Stimulated activated CD8-positive, alpha-beta memory T cell treated with anti-CD3 and anti-CD28 coated beads, Interleukin-4, amount 100 ng/mL, for 4 hours (primary cell): ENCODE data around the gene SERBP1.
"Not testable (repeated sequence)": the region's sequence is repeated elsewhere in the genome, so short reads cannot be mapped to it uniquely, and the experiment has no call there.

Source experiments
- DNase-seq, 2 donors: peaks; one replicate each; pipeline ENCODE4 v3.0.0-alpha.2; 2020; ENCODE audit warnings: low read depth in 2 of 2, low spot score in 1 of 2

Gene SERBP1

DNA sequence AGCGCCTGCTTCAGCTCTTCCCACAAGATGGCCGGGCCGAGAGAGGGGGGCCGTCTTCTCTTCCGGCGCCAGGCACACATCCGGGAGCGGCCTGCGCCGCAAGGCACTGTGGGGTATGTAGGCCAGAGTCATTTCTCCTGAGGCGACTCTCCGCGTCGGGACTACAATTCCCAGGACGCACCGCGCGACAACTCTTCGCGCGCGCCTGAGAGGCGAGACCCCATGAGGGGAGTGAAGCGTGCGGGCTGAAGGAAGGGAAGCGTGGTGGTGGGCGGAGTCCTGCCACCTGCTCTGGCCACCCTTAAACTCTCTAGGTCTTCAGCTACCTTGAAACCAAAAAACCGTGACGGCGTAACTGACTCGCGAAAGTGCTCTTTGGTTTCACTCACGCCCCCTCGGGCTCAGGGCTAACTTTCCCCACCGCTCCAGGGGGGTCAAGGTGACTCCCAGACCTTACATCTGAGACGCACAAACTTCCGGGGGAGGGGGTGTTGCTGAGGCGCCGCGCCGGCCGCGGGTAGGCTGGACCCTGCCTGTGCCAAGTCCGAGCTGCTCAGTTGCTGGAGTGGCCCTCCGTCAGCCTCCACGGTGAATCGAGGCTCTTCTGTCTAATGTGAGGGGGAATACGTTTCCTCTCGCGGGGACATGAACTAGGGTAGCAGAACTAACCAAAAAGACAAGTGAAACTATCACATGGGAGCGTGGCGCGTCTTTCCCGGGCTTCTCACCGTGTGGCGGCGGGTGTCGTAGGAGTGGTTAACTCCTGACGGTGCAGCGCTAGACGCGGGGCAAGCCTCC lies at the start of gene SERBP1:
Gene SERBP1, minus strand, starts transcription at position 45 of the 798 bp plus-strand sequence. CDS start 102 bp downstream, outside the sequence.
- peak; percentile 81 to 93 for DNase-seq

DNA sequence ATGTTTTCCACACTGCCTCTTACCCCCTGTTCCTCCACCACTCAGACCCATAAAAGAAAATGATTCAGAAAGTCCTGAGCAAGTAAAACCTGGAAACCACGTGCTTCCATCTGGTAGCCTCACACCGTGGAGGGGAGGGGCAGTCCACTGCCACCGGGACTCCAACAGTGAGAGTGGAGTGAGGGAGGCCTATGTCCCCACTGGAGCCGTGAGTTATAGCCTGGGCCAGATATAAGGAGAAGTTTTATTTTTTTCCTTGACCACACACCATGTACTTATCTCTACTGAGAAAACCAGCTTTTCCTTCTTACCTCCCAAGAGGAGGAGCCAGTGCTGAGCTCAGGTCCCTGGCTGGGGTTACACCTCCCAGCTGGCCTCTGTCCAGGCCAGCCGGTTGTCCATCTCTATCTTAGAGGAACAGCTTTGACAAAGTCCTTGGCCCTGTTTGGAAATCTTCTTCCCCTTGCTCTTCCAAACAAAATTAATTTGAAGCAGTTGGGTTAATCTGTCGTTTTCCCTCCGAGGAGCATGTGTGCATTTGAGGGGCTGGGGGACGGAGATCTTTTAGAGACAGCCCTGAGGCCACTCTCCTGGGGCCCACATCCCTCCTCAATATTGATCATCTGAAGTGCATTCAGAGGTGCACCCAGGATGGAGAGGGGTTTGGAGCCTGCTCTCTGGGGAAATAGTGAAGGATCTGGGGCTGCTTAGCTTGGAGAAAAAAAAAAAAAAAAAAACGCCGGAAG lies 49.1 kb upstream of the SERBP1 start:
- DNase-seq, result no peak

DNA sequence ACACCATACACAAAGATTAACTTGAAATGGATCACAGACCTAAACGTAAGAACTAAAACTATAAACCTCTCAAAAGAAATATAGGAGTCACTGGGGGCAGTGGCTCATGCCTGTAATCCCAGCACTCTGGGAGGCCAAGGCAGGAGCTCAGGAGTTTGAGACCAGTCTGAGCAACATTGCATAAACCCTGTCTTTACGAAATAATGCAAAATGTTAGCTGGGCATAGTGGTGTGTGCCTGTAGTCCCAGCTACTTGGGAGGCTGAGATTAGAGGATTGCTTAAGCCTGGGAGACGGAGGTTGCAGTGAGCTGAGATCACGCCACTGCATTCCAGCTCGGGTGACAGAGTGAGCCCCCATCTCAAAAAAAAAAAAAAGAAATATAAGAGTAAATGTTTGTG lies 46.7 kb upstream of the SERBP1 start:
- DNase-seq, result no peak

- DNase-seq, result no peak
Observed at GRCh38 chr1:67476006-67476482, 45.8 kb upstream of the SERBP1 start.

GRCh38 chr1:67472056-67472455 lies 41.9 kb upstream of the SERBP1 start:
- DNase-seq, result no peak

DNA sequence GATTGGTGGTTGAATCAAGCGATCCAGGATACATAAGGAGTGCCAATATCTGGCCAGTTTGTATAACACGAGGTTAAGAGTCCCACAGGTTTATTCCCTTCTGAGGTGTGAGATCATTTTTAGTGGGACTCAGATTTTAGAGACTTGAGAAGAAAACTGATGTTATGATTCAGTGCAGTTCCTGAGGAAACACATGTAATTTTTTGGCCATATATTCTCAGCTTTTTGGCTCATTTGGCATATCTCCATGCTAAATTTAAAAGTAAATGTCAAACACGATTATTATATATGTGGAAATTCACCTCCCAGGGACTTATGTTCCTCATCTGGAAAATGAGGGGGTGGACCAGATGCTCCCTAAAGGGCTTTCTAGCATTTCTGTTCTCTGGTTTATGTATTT lies 39.2 kb upstream of the SERBP1 start:
- no peak for DNase-seq

DNA sequence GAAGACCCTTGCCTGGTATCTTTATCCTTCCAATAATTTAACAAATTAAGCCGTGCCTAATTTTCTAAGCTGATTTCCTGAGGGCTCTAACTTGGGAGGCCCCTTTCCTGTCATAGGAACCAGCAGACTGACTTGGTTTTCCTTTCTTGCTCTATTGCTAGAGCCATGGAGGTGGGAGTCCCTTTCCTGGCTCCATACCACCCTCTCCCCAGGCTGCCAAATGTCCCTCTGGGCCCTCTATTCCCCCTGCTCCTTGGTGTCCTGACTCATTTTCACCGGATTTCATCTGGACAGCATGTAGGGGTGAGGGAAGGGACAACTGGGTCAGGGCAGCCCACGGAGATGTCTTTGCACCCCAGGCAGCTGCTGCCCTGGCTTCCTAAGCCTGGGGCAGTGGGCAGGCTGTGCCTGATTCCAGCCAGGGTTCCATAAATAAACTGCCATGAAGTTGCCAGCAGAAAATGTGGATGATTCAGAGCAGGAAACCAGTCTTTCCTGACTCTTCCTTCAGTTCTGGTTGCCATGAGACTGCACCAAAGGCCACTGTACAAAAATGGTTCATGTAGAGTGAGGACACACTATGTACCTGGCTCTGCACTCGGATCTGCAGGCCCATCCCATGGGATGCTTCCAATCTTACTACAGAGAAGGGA lies 38.0 kb upstream of the SERBP1 start:
- DNase-seq, result no peak

GRCh38 chr1:67465375-67465774 lies 35.2 kb upstream of the SERBP1 start:
- DNase-seq, result no peak

DNA sequence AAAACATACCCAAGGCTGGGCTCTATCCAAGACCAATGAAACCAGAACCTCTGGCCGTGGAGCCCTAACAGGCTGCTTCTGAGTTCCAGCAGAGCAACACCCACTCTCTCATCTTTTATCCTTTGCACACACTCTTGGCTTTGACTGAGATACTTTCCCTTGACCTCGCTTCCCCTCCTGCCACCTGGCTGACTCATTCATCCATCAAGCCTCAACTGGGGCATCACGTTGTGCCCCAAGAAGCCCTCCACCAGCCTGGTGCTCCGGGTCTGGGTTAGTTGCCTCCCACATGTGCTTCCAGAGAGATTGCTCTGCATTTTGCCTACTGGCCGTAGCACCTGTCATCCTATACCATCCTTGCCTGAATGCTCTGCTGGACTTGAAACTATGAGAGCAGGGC lies 34.5 kb upstream of the SERBP1 start:
- no peak for DNase-seq

DNA sequence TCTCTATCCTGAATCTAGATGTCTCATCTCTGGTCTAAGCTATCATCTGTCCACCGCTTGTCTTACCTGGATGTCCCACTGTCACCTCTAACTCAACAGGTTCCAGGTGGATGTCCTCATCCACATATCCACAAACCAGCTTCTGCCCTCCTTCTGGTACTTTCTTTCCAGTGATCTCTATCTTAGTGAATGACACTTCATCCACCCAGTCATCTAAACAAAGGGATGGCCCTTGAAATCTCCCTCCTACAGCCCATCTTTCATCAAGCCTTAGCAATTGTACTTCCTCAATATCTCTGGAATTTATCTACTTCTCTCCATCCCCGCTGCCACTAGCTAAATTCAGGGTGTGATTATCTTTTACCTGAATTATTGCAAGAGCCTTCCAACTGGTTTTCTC lies 33.9 kb upstream of the SERBP1 start:
- DNase-seq, result no peak

DNA sequence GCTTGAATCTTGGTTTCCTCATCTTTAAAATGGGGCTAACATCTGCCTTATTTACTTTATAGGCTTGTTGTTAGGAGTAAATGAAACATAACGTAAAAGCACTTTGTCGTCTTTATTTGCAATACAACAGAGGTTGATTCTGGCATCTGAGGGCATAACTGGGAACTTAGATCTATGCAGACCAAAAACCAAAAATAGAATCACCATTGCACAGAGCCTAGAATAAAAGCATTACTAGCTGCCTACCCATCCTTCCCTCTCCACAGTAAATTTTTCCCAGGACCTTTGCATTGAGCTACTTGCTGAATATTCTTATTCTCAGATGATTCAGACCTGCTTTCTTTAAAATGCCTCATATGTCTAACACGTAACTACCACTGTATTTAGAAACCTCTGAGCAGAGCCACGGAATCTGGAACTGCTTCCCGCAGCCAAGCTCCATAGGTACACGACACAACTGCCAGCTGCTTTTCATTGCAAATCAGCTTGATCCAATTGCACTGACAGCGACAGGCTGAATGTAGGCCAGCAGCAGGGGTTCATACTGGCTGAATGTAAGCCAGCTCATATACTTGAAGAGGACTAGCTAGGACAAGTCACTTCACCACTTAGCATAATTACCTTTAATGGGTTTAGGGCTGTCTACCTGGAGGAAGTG lies 33.2 kb upstream of the SERBP1 start:
- DNase-seq, result no peak

- DNase-seq, result no peak
Observed at GRCh38 chr1:67460676-67461500, 30.7 kb upstream of the SERBP1 start.

DNA sequence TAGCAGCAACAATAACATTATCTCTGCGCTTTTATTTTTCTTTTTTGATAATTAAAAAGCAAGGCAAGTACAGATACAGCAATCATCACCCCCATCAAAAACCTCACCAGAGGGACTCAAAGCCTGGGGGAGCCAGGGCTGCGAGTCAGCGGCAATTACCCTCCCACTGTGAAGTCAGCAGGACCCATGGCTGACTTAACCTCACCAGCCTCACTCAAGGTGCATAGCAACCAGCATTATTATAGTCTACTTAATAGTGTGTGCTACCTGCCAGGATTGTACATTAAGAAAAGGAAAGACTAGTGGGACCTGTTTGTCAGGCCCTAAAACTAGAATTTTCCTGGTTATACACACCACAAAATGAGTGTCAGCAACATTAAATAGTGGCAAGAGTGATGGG lies 28.9 kb upstream of the SERBP1 start:
- no peak for DNase-seq

DNA sequence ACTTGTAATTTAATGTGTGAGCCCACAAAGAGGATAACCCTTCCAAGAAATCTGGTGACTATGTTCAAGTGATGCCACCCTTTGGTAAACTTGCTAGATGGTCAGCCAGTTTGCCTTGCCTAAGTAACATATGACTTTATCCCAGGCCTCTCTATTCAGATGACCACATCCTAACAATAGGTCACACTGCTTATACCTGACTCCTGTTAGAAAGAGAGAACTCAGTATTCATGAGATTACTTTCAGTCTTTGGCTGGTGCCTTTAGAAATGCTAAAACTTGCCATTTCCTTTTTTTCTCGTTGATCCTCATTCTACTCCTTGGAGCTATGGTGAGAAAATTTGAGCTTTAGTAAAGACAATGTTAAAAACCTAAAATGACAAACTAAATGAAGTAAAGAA lies 28.5 kb upstream of the SERBP1 start:
- DNase-seq, result no peak

DNA sequence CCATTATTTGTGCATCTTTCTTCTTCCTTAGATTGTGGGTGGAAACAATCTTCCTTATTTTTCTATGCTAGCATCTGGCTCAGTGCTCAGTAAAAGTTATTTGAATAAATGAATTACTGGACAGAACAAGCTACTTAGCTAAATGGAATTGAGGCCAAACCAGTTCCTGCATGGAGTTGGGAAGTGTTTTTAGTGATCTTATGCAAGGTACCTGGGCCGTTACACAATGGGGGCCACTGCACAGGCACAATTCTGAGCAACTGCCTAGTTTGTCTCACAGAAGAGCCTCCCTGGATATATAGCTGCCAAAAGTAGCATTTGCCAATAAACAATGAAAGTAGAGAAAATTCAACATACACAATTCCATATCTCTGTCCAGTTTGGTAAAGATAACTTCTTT lies 27.0 kb upstream of the SERBP1 start:
- no peak for DNase-seq

DNA sequence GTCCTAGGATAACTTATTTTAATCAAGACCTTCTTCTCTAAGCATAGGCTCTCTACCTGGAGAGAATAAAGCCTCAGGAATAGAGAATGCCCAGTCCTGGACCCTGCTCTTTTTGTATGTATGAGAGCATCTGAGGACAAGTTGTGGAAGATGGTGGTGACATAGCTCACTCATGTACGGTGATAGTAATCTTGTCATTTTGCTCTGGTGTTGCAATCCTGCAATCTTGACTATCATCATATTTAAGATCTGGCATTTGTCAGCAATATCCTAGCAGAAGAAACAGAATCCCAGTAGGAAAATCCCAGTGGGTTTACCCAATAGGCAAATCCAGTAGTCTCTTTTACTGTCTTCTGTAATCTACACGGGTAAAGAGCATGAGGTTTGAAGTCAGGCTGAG lies 21.6 kb upstream of the SERBP1 start:
- no peak for DNase-seq

DNA sequence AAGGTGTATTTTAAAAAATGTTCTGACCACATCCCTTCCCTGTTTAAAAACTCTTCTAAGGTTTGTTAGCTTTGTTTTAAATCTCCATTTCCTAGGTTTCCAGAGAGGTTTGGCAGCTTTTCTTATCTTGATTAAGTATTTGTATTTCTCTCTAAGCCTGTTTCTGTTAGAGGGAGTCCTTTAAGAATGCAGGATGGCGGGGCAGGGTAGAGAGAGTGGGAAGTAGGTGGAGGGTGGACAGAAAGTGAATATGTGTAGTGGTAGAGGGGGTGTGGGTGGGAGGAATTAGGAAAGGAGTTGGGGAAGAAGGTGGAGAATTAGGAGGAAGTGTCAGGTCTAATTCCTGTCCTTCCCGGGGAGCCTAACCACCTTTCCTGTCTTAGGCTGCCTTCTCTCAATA lies 21.2 kb upstream of the SERBP1 start:
- DNase-seq, result no peak

- no peak for DNase-seq
Observed at GRCh38 chr1:67446893-67447292, 16.7 kb upstream of the SERBP1 start.

DNA sequence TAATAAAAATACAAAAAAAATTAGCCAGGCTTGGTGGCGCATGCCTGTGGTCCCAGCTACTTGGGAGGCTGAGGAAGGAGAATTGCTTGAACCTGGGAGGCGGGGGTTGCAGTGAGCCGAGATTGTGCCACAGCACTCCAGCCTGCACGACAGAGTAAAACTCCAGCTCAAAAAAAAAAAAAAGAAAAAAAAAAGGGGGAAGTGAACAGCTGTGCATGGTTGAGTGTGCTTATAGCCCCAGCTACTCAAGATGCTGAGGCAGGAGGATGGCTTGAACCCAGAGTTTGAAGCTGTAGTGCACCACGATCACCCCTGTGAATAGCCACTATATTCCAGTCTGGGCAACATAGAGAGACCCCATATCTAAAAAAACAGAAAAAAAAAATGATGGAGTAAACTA lies 15.8 kb upstream of the SERBP1 start:
- not testable (repeated sequence) for DNase-seq

GRCh38 chr1:67441739-67442281 lies 11.6 kb upstream of the SERBP1 start:
- DNase-seq, result no peak
